OCI-LY7 (cell line): ENCODE results near the gene CYP3A7.

Experiments
- EZH2phosphoT487 ChIP-seq: fragments of 200-600 bp; sonication (generic); IDR thresholded peaks from 2 replicates; pipeline ENCODE4 v1.6.1; 2018; ENCODE audit warnings: low read depth, borderline replicate concordance, mild to moderate bottlenecking, mixed run types, antibody characterized with exemption, low read length, moderate library complexity, mixed read lengths
- TF ChIP-seq, protein P1 (sequence below): fragments of 200-600 bp; sonication (generic); conservative IDR thresholded peaks from 2 replicates; pipeline ENCODE4 v1.5.1; 2014; ENCODE audit warnings: mild to moderate bottlenecking, antibody characterized with exemption, low read length, moderate library complexity, mixed read lengths

DNA sequence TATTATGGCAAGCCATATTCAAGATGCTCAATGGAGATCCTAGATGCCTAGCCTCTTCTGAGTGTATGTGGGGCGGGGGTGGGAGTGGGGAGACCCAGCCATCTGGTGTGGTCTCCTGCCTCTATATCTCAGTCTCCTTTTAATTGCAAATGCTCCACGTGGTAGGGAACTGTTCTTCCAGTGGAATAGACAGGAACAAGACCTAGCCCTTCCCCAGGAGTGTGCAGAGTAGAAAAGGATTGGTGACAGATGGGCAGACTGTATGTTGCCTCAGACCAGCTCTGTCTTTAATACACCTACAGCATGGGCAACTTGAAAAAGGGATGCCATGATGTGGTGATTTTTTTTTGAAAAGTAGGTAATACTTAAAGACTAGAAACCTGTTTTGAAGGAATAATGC lies 67.8 kb downstream of the CYP3A7 start:
- TF ChIP-seq, protein P1, sequence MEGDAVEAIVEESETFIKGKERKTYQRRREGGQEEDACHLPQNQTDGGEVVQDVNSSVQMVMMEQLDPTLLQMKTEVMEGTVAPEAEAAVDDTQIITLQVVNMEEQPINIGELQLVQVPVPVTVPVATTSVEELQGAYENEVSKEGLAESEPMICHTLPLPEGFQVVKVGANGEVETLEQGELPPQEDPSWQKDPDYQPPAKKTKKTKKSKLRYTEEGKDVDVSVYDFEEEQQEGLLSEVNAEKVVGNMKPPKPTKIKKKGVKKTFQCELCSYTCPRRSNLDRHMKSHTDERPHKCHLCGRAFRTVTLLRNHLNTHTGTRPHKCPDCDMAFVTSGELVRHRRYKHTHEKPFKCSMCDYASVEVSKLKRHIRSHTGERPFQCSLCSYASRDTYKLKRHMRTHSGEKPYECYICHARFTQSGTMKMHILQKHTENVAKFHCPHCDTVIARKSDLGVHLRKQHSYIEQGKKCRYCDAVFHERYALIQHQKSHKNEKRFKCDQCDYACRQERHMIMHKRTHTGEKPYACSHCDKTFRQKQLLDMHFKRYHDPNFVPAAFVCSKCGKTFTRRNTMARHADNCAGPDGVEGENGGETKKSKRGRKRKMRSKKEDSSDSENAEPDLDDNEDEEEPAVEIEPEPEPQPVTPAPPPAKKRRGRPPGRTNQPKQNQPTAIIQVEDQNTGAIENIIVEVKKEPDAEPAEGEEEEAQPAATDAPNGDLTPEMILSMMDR: no peak
- TF ChIP-seq EZH2phosphoT487: no peak
